Dermis microvascular lymphatic vessel endothelial cell (primary cell): Measurements from ENCODE around the gene AK4. TPM values are rescaled to one million over a fixed set of nuclear protein-coding genes. Genes with fewer than 3 reads are reported as not detected.

Experiments
- DNase-seq, 2 donors: peaks; one replicate each; pipeline versions ENCODE4 v3.0.0 to v3.0.0-alpha.2; 2010; ENCODE audit warnings: low read depth in 2 of 2
- total RNA-seq: library from RNA; depleted of rRNA; stranded (reverse); fragments of >200 nt; gene quantifications from 2 replicates; pipeline ENCODE4 v1.2.1, GENCODE V29; 2014

Gene AK4
- total RNA-seq, 1 donor from 2014 or later = 16.6 TPM

GRCh38 chr1:65176056-65176450 is 28.1 kb downstream of the AK4 start:
- no peak for DNase-seq

GRCh38 chr1:65176591-65176990 is 28.6 kb downstream of the AK4 start:
- no peak for DNase-seq

GRCh38 chr1:65177457-65177856 is 29.5 kb downstream of the AK4 start:
- no peak for DNase-seq

GRCh38 chr1:65178235-65178634 is 30.2 kb downstream of the AK4 start:
- no peak for DNase-seq

- DNase-seq = no peak
These were observed 31.1 kb downstream of the AK4 start for GRCh38 chr1:65179148-65179547.

- DNase-seq = no peak
These were observed 33.0 kb downstream of the AK4 start for GRCh38 chr1:65180977-65181376.

GRCh38 chr1:65182658-65183268 is 34.8 kb downstream of the AK4 start:
- no peak for DNase-seq

- DNase-seq = no peak
These were observed 41.6 kb downstream of the AK4 start for GRCh38 chr1:65189576-65190115.

- no peak for DNase-seq
These were observed 42.2 kb downstream of the AK4 start for GRCh38 chr1:65190229-65190628.

- no peak for DNase-seq
These were observed 45.2 kb downstream of the AK4 start for GRCh38 chr1:65193129-65193695.

GRCh38 chr1:65195495-65196417 is 47.8 kb downstream of the AK4 start:
- DNase-seq = no peak

- DNase-seq = no peak
These were observed 48.9 kb downstream of the AK4 start for GRCh38 chr1:65196926-65197325.

- no peak for DNase-seq
These were observed 49.6 kb downstream of the AK4 start for GRCh38 chr1:65197636-65198035.

GRCh38 chr1:65198096-65198495 is 50.1 kb downstream of the AK4 start:
- DNase-seq = no peak

- no peak for DNase-seq
These were observed 52.4 kb downstream of the AK4 start for GRCh38 chr1:65200411-65200810.

GRCh38 chr1:65206836-65207235 is 58.8 kb downstream of the AK4 start:
- no peak for DNase-seq

GRCh38 chr1:65207317-65207716 is 59.3 kb downstream of the AK4 start:
- no peak for DNase-seq

- no peak for DNase-seq
These were observed 60.6 kb downstream of the AK4 start for GRCh38 chr1:65208563-65208973.

GRCh38 chr1:65209005-65209885 is 61.2 kb downstream of the AK4 start:
- DNase-seq = peak; percentile 48 to 60

GRCh38 chr1:65210325-65210724 is 62.3 kb downstream of the AK4 start:
- no peak for DNase-seq

- DNase-seq = no peak
These were observed 63.3 kb downstream of the AK4 start for GRCh38 chr1:65211331-65211730.
